GM10248 (cell line): ENCODE measurements around the gene EPHX1.
A peak's percentile ranks its signal among the peaks of the same experiment; 100 is the strongest.

Experiments
- CTCF ChIA-PET: fragments of 300-600 bp; sonication (Branson Sonifier 250); formaldehyde crosslinking; extraction: SDS; loops from one replicate; lab custom pipeline; 2021; ENCODE audit warnings: antibody characterized with exemption; lab: Yijun Ruan, JAX
- POLR2A ChIA-PET: fragments of 350-650 bp; sonication (Branson Sonifier 250); formaldehyde crosslinking; extraction: SDS; loops from one replicate; lab custom pipeline; 2020; ENCODE audit warnings: antibody characterized with exemption; lab: Yijun Ruan, JAX
- DNase-seq: peaks from one replicate; pipeline ENCODE4 v3.0.0; 2012; ENCODE audit errors: extremely low spot score
- CTCF ChIP-seq: IDR thresholded peaks from 2 replicates; pipeline ENCODE4 v1.5.1; 2012; ENCODE audit warnings: mild to moderate bottlenecking, low read depth; ENCODE audit errors: extremely low read depth, missing control alignments, control extremely low read depth

EPHX1 gene

DNA sequence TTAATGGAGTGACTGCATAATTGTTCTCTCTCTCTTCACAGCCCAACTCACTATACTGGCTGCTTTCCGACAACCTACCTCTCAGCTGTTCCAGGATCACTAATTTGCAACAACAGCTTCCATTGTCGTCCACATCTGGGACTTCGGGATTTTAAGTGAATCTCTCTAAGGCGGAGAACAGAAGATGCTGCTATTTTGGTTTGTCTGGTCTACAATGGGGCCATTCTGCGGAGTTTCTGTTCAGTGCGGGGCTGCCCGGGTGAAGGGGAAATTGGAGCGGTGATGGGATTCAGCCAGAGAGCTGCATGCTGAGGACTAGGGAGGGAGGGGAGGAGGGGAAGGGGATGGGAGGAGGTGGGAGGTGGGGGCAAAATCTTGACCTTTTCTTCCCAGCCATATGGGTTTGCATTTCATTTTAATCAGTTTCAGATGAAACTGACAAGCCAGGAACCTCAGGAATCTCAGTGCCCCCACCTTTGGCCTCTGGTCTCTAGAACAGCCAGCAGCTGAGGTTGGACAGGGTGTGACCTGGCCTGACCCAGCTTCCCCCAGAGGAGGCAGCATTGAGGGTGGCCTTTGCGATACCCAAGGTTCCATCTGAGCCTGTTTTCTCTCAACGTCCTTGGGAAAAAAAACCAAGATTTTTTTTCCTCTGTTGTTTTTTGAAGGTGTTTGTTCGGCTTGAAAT lies 39.2 kb upstream of the EPHX1 start:
- ChIA-PET POLR2A (interaction anchor here (0.7 kb wide), 1 partner anchor 12 kb away, joined by 5 read pairs; no protein-coding TSS in a partner anchor), CTCF (interaction anchor here (1.1 to 7.3 kb wide), 7 partner anchors 8 to 297 kb away, joined by 3 to 57 read pairs (median 6); partner anchors contain the start of gene SRP9)
- no peak for DNase-seq
- no peak for TF ChIP-seq CTCF

- ChIA-PET CTCF (interaction anchor here (0.7 to 5.2 kb wide), 16 partner anchors 7 to 303 kb away, joined by 3 to 23 read pairs (median 4); partner anchors contain the start of gene TMEM63A), POLR2A (no interaction called here)
- no peak for DNase-seq
- no peak for TF ChIP-seq CTCF
These were observed 38.1 kb upstream of the EPHX1 start for GRCh38 chr1:225771661-225772322.

GRCh38 chr1:225772323-225772768 lies 37.6 kb upstream of the EPHX1 start:
- DNase-seq, result peak; percentile 64
- peak; percentile 51 for TF ChIP-seq CTCF
- ChIA-PET CTCF (interaction anchor here (0.6 to 5.2 kb wide), 19 partner anchors 8 to 304 kb away, joined by 3 to 23 read pairs (median 4); partner anchors contain the start of gene TMEM63A), POLR2A (no interaction called here)

GRCh38 chr1:225772848-225773247 lies 37.1 kb upstream of the EPHX1 start:
- ChIA-PET CTCF (interaction anchor here (0.6 to 5.2 kb wide), 14 partner anchors 8 to 301 kb away, joined by 3 to 23 read pairs (median 4); no protein-coding TSS in a partner anchor), POLR2A (no interaction called here)
- DNase-seq, result no peak
- no peak for TF ChIP-seq CTCF

GRCh38 chr1:225774281-225775147 lies 35.4 kb upstream of the EPHX1 start:
- no peak for DNase-seq
- ChIA-PET POLR2A (interaction anchor here (0.5 kb wide), 1 partner anchor 168 kb away, joined by 6 read pairs; no protein-coding TSS in a partner anchor), CTCF (interaction anchor here (0.9 to 5.2 kb wide), 4 partner anchors 10 to 300 kb away, joined by 3 to 22 read pairs (median 4); no protein-coding TSS in a partner anchor)
- TF ChIP-seq CTCF, result no peak
